8988T (cell line): ENCODE measurements around the gene CHMP6.
A peak's percentile ranks its signal among the peaks of the same experiment; 100 is the strongest.

Experiments
- DNase-seq: peaks from one replicate; pipeline ENCODE4 v3.0.0; 2011

Gene CHMP6

DNA sequence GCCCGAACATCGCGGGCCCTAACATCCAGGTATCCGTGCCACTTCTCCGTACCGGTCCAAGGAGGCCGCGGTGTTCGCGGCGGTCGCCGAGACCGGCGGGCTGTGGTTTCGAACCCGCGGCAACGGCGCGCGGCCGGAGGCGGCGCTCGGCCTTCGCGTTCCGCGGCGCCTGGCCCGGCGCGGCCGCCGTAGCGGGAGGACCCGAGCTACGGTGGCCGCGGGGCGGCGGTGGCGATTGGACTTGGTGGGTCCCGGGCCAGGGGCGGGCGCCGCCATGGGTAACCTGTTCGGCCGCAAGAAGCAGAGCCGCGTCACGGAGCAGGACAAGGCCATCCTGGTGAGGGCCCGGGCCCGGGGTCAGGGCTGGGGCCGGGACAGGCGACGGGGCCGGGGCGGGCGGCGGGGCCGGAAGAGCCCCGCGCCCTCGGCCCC lies at the start of gene CHMP6:
TSS of gene CHMP6 (plus strand) at position 197 of the 432 bp plus-strand sequence. CDS start at position 275, 78 bp downstream.
- DNase-seq: peak; percentile 83

- DNase-seq: no peak
Measured at GRCh38 chr17:80942423-80943345, 49.0 kb upstream of the CHMP6 start.

DNA sequence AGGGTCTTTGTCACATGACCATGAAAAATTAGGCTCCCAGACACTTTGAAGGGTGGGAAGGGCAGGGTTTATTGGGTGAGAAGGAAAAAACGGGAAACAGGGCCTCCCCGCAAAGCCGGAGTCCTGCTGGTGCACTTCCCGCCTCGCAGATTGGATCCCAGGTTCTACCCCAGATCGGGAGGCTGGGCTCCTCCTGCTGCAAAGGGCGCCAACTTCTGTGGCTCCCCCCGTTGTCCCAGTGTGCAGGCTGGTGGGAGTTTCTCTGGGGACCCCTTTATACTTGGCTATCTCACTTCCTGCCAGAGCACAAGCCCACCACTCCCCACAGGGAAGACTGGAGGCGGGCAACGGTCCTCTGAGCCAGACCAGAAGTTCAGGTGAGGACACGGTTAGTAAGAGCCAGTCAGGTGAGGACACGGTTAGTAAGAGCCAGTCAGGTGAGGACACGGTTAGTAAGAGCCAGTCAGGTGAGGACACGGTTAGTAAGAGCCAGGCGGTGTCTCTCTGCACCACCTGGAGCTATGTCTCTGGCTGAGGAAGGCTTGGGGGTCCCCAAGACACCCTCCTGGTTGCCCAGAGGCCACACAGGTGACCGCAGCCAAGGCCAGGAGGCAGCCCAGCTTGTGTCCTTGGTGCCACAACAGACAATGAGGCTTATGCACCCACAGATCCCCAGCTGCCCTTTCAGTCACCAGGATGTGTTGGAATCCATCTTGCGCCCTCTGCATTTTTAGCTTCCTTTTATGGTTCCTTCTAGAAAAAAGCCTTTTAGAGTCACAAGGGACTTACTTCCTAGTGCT lies 48.1 kb upstream of the CHMP6 start:
- no peak for DNase-seq

GRCh38 chr17:80944326-80944725 lies 47.3 kb upstream of the CHMP6 start:
- no peak for DNase-seq

DNA sequence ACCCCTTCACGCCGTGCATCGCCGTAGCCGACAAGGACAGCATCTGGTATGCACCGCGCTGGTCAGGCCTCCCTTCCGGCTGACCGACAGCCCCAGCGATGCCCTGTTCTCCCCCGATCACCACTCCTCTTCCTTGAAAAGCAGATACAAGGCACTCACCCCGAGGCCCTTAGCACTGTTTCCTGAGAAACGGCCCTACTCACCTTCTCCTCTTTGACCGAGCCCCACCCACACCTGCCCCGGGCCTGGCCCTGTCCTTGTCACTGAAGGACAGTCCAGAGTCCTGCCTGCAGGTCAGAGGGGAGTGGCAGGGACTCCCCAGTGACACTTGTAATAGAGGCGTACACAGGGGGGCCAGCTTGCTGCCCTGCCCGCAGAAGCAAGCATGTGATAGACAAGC lies 45.9 kb upstream of the CHMP6 start:
- DNase-seq: no peak

DNA sequence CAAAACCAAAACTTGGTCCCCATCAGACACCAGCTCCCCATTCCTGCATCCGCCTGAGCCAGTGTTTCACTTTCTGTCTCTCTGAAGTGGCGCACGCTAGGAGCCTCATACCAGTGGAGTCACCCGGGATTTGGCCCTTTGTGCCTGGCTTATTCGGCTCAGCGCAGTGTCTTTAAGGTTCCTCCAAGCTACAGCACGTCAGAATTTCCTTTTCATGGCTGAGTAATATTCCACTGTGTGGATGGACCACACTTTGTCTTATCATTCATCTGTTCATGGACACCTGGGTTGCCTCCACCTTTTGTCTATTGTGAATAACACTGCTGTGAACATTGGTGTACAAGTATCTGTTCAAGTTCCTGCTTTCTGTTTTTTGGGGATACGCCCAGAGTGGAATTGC lies 45.2 kb upstream of the CHMP6 start:
- DNase-seq: no peak

- no peak for DNase-seq
Measured at GRCh38 chr17:80947200-80947940, 44.3 kb upstream of the CHMP6 start.

- DNase-seq: no peak
Measured at GRCh38 chr17:80948019-80948975, 43.3 kb upstream of the CHMP6 start.

GRCh38 chr17:80948976-80949450 lies 42.6 kb upstream of the CHMP6 start:
- no peak for DNase-seq

DNA sequence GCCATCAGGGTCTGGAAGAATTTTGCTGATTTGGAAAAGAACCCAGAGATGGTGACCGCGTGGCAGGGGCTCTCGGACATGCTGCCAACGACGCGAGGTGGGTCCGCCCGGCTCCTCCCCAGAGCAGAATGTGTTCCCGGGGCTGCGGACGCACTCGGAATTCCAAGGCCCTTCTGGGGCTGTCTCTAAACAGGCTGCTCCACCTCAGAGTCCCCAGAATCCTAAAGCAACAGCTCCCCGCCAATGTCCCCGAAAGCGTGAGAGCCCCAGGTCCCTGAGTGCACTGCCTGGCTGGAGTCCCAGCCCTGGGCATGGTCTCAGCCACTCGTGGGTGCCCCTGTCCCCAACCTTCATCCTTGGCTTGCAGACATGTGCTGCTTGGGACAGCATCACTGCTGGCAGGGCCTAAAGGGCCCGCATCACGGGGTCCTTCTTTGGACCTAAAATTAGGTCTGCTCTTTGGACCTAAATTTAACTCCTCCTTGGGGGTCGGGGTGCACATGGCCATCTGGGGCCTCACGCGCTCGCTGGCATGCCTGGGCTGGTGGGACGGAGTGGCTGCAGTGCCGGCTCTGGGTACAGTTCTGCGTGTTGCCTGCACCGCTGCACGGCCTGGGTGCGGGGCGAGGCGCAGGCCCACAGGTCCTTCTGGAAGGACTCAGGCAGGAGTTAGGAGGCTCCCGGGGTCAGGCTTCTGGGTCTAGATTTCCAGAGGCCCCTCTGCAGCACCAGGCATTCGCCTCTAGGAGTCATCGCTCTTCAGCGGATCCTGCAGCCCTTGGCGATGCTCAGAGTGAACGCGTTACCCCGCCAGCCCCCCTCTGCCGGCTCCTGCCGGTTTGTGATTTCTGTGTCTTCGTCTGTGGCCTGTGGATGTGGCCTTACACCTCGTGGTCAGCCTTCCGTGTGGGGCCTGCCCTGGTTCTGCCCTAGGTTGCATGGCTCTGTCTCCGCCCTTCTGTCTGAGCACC lies 41.9 kb upstream of the CHMP6 start:
- no peak for DNase-seq

DNA sequence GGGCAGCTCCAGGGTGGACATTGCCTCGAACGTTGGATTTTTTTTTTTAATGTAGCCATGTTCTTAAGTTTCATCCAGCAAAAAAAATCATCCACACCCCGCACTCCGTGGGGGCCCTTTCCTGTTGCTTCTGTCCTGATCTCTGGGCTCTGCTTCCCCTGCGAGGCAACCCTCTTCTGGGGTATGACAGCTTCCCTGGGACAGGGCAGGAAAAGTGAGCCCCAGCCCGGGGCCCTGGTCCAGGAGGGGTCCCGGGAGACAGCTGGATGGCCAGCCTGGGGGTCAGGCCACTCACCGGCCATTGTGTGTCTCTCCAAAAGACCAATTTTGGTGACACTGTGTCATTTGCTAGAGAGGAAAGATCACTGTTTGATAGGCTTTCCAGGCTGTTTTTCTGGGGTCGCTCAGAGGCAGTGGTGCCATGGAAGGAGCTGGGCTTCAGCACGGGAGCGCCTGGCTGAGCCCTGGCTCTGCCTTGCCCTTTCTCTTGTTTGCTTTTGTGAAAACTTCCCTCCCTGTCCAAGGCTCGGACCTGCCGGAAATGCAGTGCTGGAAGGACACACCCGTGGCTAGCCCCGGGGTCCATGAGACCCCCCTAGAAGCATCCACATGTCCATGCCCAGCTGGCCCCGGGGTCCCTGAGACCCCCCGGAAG lies 41.0 kb upstream of the CHMP6 start:
- DNase-seq: no peak

DNA sequence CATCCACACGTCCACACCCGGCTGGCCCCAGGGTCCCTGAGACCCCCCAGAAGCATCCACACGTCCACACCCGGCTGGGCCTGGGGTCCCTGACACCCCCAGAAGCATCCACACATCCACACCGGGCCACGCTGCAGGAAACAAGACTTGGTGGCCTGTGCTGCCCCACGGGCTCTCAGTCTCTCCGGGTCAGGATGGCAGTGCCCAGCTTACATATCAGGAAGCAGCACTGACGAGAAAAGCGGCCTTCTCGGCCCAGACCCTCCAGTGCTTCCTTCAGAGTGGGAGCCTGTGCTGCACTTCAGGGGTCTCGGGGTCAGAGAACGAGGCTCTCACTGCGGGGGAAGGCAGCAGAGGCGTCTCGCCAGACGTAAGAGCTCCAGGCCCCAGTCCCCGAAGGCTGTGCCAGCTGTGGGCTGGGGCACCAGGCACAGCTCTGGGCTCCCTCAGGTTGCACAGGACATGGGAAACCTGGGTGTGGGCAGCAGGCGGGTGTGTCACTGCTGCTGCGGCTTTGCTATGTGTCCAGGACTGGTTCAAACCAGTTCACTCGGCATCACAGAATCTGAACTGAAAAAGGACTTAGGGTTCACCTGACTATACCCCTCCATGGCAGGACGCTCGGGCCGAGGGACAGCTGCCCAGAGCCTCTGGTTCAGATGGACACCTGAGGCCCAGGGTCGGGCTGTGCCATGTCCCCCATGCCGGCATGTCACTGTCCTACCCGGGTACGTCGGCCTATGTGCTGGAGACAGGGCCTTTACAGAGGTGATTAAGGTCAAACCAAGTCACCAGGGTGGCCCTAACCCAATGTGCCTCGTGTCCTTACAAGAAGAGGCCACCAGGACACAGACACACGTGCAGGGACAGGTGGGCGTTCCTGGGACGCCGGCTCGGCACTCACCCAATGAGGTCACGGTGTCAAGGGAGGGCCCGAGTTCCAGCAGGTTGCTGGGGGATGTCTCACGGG lies 40.2 kb upstream of the CHMP6 start:
- no peak for DNase-seq

GRCh38 chr17:80952291-80952690 lies 39.4 kb upstream of the CHMP6 start:
- DNase-seq: no peak

GRCh38 chr17:80953471-80954315 lies 37.9 kb upstream of the CHMP6 start:
- no peak for DNase-seq

DNA sequence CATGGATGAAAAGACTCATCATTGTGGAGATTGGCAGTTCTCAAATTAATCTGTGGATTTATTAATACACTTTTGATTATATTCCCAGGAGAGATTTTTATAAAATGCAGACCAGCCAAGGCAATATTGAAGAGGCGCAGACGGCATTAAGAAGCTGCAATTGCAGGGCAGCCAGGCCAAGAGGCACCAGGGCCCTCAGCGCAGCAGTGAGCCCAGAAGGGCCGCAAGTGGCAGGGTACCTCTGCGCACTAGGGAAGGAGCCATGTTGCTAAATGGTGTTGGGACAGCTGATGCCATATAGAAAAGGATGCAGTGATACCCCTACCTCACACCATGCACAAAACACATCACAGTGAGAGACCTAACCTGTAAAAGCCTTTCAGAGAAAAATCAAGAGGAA lies 36.6 kb upstream of the CHMP6 start:
- no peak for DNase-seq

DNA sequence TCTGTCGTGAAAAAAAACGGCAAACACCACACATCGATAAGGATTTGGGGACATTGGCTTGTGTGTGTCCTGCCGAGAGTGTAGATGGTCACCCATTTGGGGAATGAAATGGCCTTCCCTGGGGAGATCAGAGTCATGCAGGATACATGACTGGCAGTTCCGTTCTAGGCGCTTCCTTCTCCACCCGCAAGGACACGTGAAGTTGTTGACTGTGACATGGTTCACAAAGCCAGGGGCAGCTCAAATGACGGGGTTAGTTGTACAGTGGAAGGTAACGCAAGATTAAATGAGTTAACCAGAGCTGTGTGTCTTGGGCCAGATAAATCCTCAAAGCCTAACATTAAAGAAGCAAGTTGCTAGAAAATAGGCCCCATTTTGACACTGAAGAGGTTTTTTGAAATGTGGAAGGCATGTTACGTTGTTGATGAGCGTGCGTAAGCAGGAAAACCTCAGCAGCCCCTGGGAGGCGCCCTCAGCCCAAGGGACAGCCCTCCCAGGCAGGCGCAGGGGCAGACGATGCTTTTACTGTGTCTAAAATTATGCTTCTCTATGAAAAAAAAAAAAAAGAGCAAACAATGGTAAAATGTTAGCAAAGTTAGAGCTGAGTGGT lies 35.9 kb upstream of the CHMP6 start:
- DNase-seq: no peak
